ENCODE data around the gene PDGFD.

The PDGFD gene

GRCh38 chr11:103893371-103893770 is 270.6 kb downstream of the PDGFD start:
- in situ Hi-C loops (cut with HindIII; ENCODE audit: low sequenced_read_pairs) = no loop called here
- TF ChIP-seq CTCF (IDR thresholded peaks at IDR 0.05; ENCODE audit: low read depth, low read length) = no peak
- DNase-seq (ENCODE audit: low read depth, low spot score) = no peak
- H3K4me3 ChIP-seq (ENCODE audit: low read depth, low read length) = no peak overlapping the region

GRCh38 chr11:103892603-103893002 is 271.3 kb downstream of the PDGFD start:
- no peak overlapping the region for H3K4me3 ChIP-seq (ENCODE audit: low read depth, low read length)
- in situ Hi-C loops (cut with HindIII; ENCODE audit: low sequenced_read_pairs) = no loop called here
- TF ChIP-seq CTCF (IDR thresholded peaks at IDR 0.05; ENCODE audit: low read depth, low read length) = no peak
- peak; percentile 67 for DNase-seq (ENCODE audit: low read depth, low spot score)

- in situ Hi-C loops (cut with HindIII; ENCODE audit: low sequenced_read_pairs) = no loop called here
- DNase-seq (ENCODE audit: low read depth, low spot score) = no peak
- no peak for TF ChIP-seq CTCF (IDR thresholded peaks at IDR 0.05; ENCODE audit: low read depth, low read length)
- H3K4me3 ChIP-seq (ENCODE audit: low read depth, low read length) = no peak overlapping the region
These were observed 273.3 kb downstream of the PDGFD start for GRCh38 chr11:103890654-103891053.

GRCh38 chr11:103889679-103890078 is 274.3 kb downstream of the PDGFD start:
- no peak for DNase-seq (ENCODE audit: low read depth, low spot score)
- H3K4me3 ChIP-seq (ENCODE audit: low read depth, low read length) = no peak overlapping the region
- in situ Hi-C loops (cut with HindIII; ENCODE audit: low sequenced_read_pairs) = no loop called here
- no peak for TF ChIP-seq CTCF (IDR thresholded peaks at IDR 0.05; ENCODE audit: low read depth, low read length)

- no peak for DNase-seq (ENCODE audit: low read depth, low spot score)
- H3K4me3 ChIP-seq (ENCODE audit: low read depth, low read length) = no peak overlapping the region
- in situ Hi-C loops (cut with HindIII; ENCODE audit: low sequenced_read_pairs) = no loop called here
- TF ChIP-seq CTCF (IDR thresholded peaks at IDR 0.05; ENCODE audit: low read depth, low read length) = no peak
These were observed 275.4 kb downstream of the PDGFD start for GRCh38 chr11:103888541-103888951.

- in situ Hi-C loops (cut with HindIII; ENCODE audit: low sequenced_read_pairs) = no loop called here
- TF ChIP-seq CTCF (IDR thresholded peaks at IDR 0.05; ENCODE audit: low read depth, low read length) = no peak
These were observed 276.8 kb downstream of the PDGFD start for GRCh38 chr11:103887001-103887658.

More at GRCh38 chr11:103887001-103887658, 276.8 kb downstream of the PDGFD start:
- DNase-seq (ENCODE audit: low read depth, low spot score) = no peak
- no peak overlapping the region for H3K4me3 ChIP-seq (ENCODE audit: low read depth, low read length)

All from astrocyte of the spinal cord (primary cell).